Parathyroid adenoma (tissue), 2 donors: ENCODE data around the gene R3HCC1L.

Source experiments
- H2AFZ ChIP-seq: fragments of 300-600 bp; sonication (generic); one replicate; pipeline ENCODE4 v1.7.0; 2017; ENCODE audit warnings: antibody characterized with exemption, mild to moderate bottlenecking
- H3K27ac ChIP-seq: fragments of 300-600 bp; sonication (generic); one replicate; pipeline ENCODE4 v1.7.0; 2017
- H3K27me3 ChIP-seq: fragments of 300-600 bp; sonication (generic); one replicate; pipeline ENCODE4 v1.7.0; 2017; ENCODE audit warnings: low read length; ENCODE audit not compliant: control insufficient read depth, insufficient read depth
- H3K36me3 ChIP-seq: fragments of 300-600 bp; sonication (generic); one replicate; pipeline ENCODE4 v1.7.0; 2017; ENCODE audit warnings: low read length; ENCODE audit not compliant: control insufficient read depth, insufficient read depth
- H3K4me1 ChIP-seq: fragments of 300-600 bp; sonication (generic); one replicate; pipeline ENCODE4 v1.7.0; 2017; ENCODE audit warnings: control low read depth
- H3K4me2 ChIP-seq: fragments of 300-600 bp; sonication (generic); one replicate; pipeline ENCODE4 v1.7.0; 2017; ENCODE audit warnings: low read length
- H3K4me3 ChIP-seq: fragments of 300-600 bp; sonication (generic); one replicate; pipeline ENCODE4 v1.7.0; 2017; ENCODE audit warnings: low read depth, low read length
- H3K79me2 ChIP-seq: fragments of 300-600 bp; sonication (generic); one replicate; pipeline ENCODE4 v1.7.0; 2017; ENCODE audit warnings: control low read depth
- H3K9ac ChIP-seq: fragments of 300-600 bp; sonication (generic); one replicate; pipeline ENCODE4 v1.7.0; 2017; ENCODE audit warnings: mild to moderate bottlenecking
- H3K9me3 ChIP-seq: fragments of 300-600 bp; sonication (generic); one replicate; pipeline ENCODE4 v1.7.0; 2017; ENCODE audit warnings: low read length; ENCODE audit not compliant: control insufficient read depth
- TF ChIP-seq, protein P1 (sequence below): fragments of 300-600 bp; sonication (generic); IDR thresholded peaks from one replicate; pipeline ENCODE4 v1.7.0; 2017; ENCODE audit warnings: antibody characterized with exemption, mild to moderate bottlenecking
- donor health status: primary hyperparathyroidism.

Gene R3HCC1L

GRCh38 chr10:98270786-98271185 is 136.3 kb downstream of the R3HCC1L start:
- TF ChIP-seq, protein P1, sequence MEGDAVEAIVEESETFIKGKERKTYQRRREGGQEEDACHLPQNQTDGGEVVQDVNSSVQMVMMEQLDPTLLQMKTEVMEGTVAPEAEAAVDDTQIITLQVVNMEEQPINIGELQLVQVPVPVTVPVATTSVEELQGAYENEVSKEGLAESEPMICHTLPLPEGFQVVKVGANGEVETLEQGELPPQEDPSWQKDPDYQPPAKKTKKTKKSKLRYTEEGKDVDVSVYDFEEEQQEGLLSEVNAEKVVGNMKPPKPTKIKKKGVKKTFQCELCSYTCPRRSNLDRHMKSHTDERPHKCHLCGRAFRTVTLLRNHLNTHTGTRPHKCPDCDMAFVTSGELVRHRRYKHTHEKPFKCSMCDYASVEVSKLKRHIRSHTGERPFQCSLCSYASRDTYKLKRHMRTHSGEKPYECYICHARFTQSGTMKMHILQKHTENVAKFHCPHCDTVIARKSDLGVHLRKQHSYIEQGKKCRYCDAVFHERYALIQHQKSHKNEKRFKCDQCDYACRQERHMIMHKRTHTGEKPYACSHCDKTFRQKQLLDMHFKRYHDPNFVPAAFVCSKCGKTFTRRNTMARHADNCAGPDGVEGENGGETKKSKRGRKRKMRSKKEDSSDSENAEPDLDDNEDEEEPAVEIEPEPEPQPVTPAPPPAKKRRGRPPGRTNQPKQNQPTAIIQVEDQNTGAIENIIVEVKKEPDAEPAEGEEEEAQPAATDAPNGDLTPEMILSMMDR = no peak
- H2AFZ ChIP-seq = no peak overlapping the region
- no peaks in the 10 kb centered on the region for H3K9me3 ChIP-seq
- no peaks in the 10 kb centered on the region for H3K27me3 ChIP-seq
- no peaks in the 10 kb centered on the region for H3K79me2 ChIP-seq
- no peak overlapping the region for H3K4me2 ChIP-seq
- no peak overlapping the region for H3K9ac ChIP-seq
- no peaks in the 10 kb centered on the region for H3K36me3 ChIP-seq
- peaks cover 11% of the 10 kb centered on the region for H3K4me1 ChIP-seq
- no peak overlapping the region for H3K27ac ChIP-seq
- no peak overlapping the region for H3K4me3 ChIP-seq

DNA sequence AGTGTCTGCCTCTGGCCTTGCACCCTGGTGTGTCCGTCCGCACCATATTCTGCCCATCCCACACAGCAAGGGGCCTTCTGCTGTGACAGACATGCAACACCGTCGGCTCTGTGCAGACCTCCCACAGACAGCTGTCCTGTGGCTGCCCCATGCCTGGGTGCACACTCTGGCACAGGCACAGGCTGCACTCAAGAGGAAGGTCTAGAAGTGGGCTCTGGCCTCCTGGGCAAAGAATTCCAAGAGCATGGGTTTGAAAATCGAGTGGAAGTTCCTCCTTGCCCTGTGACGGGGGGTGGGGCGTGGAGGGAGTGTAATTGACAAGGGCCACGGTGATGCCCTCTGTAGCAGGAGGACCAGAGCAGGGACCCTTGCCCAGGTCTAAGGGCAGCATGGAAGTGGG is 137.8 kb downstream of the R3HCC1L start:
- Histone ChIP-seq H3K9me3 (no peaks in the 10 kb centered on the region), H3K4me2 (no peak overlapping the region), H3K27ac (no peak overlapping the region), H2AFZ (no peak overlapping the region), H3K36me3 (no peaks in the 10 kb centered on the region), H3K4me3 (no peak overlapping the region), H3K9ac (no peak overlapping the region), H3K27me3 (no peaks in the 10 kb centered on the region), H3K4me1 (peaks cover 11% of the 10 kb centered on the region), H3K79me2 (no peaks in the 10 kb centered on the region)
- TF ChIP-seq, protein P1 = no peak

- Histone ChIP-seq H3K4me2 (no peak overlapping the region), H3K9ac (no peak overlapping the region), H3K79me2 (no peaks in the 10 kb centered on the region), H3K9me3 (no peaks in the 10 kb centered on the region), H3K27ac (no peak overlapping the region), H3K36me3 (no peaks in the 10 kb centered on the region), H3K4me3 (no peak overlapping the region), H2AFZ (no peak overlapping the region), H3K27me3 (no peaks in the 10 kb centered on the region), H3K4me1 (peaks cover 11% of the 10 kb centered on the region)
- TF ChIP-seq, protein P1 = no peak
Observed at GRCh38 chr10:98272656-98273055, 138.2 kb downstream of the R3HCC1L start.

GRCh38 chr10:98273057-98273850 is 138.8 kb downstream of the R3HCC1L start:
- Histone ChIP-seq H3K27me3 (no peaks in the 10 kb centered on the region), H3K36me3 (no peaks in the 10 kb centered on the region), H3K9ac (no peak overlapping the region), H3K79me2 (no peaks in the 10 kb centered on the region), H3K27ac (no peak overlapping the region), H3K4me1 (peaks cover 11% of the 10 kb centered on the region), H2AFZ (no peak overlapping the region), H3K9me3 (no peaks in the 10 kb centered on the region), H3K4me3 (no peak overlapping the region), H3K4me2 (no peak overlapping the region)
- TF ChIP-seq, protein P1 = no peak

DNA sequence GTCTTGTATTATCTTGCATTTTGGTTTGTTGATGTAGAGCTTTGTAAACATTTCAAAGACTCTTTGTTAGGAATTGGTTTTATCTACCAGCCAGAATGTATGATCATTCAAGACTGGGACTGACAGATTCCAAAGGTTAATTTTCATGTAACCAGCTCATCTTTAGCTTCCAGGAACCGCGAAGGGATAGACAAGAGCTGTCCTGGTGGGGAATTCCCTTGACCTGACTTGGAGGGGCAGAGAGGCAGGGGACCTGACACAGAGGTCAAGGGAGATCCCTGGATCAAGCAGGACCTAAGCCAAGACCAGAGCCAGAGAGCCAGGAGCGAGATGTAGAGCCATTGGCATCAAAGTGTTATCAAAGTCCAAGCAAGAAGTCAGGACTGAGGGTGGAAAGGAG is 140.1 kb downstream of the R3HCC1L start:
- Histone ChIP-seq H3K4me3 (no peak overlapping the region), H3K27me3 (no peaks in the 10 kb centered on the region), H3K27ac (no peak overlapping the region), H3K9ac (no peak overlapping the region), H3K9me3 (no peaks in the 10 kb centered on the region), H2AFZ (no peak overlapping the region), H3K79me2 (no peaks in the 10 kb centered on the region), H3K4me2 (no peak overlapping the region), H3K36me3 (no peaks in the 10 kb centered on the region), H3K4me1 (peaks cover 5% of the 10 kb centered on the region)
- TF ChIP-seq, protein P1 = no peak
